Mesenchymal stem cell (in vitro differentiated cells and primary cell): ENCODE measurements around the gene HOXA13.

Source experiments
- DNase-seq: peaks from one replicate; pipeline ENCODE4 v3.0.0-alpha.2; 2013
- H2AFZ ChIP-seq: one replicate; pipeline ENCODE4 v1.6.1; 2013; ENCODE audit warnings: low read depth, mild to moderate bottlenecking, control low read depth, inconsistent platforms, low read length, moderate library complexity
- H2AK5ac ChIP-seq: 2 replicates; pipeline ENCODE4 v1.6.1; 2013; ENCODE audit warnings: low read length, moderate library complexity, mild to moderate bottlenecking, inconsistent platforms; ENCODE audit not compliant: severe bottlenecking
- H2BK120ac ChIP-seq: one replicate; pipeline ENCODE4 v1.6.1; 2013; ENCODE audit warnings: low read depth, mild to moderate bottlenecking, inconsistent platforms, low read length, moderate library complexity
- H2BK12ac ChIP-seq, 2 experiments: one replicate each; pipeline ENCODE4 v1.6.1; 2013; ENCODE audit warnings: inconsistent platforms in 2 of 2, low read length in 2 of 2, mild to moderate bottlenecking in 2 of 2, moderate library complexity in 2 of 2, control low read depth in 1 of 2
- H2BK15ac ChIP-seq: one replicate; pipeline ENCODE4 v1.6.1; 2013; ENCODE audit warnings: mild to moderate bottlenecking, low read depth, inconsistent platforms; ENCODE audit not compliant: poor library complexity, severe bottlenecking
- H2BK5ac ChIP-seq: 2 replicates; pipeline ENCODE4 v1.6.1; 2013; ENCODE audit warnings: low read depth, mild to moderate bottlenecking, low read length, control low read depth, inconsistent platforms; ENCODE audit not compliant: poor library complexity, severe bottlenecking
- H3K14ac ChIP-seq, 2 experiments: one replicate each; pipeline ENCODE4 v1.6.1; 2013; ENCODE audit warnings: inconsistent platforms in 2 of 2, low read length in 2 of 2, control low read depth in 1 of 2, mild to moderate bottlenecking in 1 of 2, moderate library complexity in 1 of 2
- H3K18ac ChIP-seq, 2 experiments: one replicate each; pipeline ENCODE4 v1.6.1; 2013; ENCODE audit warnings: inconsistent platforms in 2 of 2, low read length in 2 of 2, control low read depth in 1 of 2, low read depth in 1 of 2, mild to moderate bottlenecking in 1 of 2
- H3K23ac ChIP-seq, 2 experiments: one replicate each; pipeline ENCODE4 v1.6.1; 2013; ENCODE audit warnings: inconsistent platforms in 2 of 2, low read length in 2 of 2, mild to moderate bottlenecking in 2 of 2, moderate library complexity in 2 of 2, control low read depth in 1 of 2
- H3K27ac ChIP-seq: 2 replicates; pipeline ENCODE4 v1.5.1; 2013; ENCODE audit warnings: mild to moderate bottlenecking, moderate library complexity, low read length, control low read depth, inconsistent platforms; ENCODE audit not compliant: poor library complexity, severe bottlenecking
- H3K27me3 ChIP-seq, 2 experiments: 2 replicates each; pipeline versions ENCODE4 v1.6.1 to v1.7.0; 2013; ENCODE audit warnings: low read length in 2 of 2, mild to moderate bottlenecking in 2 of 2, moderate library complexity in 2 of 2, control low read depth in 1 of 2, inconsistent platforms in 1 of 2; ENCODE audit not compliant: control insufficient read depth in 1 of 2, insufficient read depth in 1 of 2
- H3K36me3 ChIP-seq, 2 experiments: 2 replicates each; pipeline versions ENCODE4 v1.6.1 to v1.7.0; 2013; ENCODE audit warnings: low read length in 2 of 2, control low read depth in 1 of 2, inconsistent platforms in 1 of 2, low read depth in 1 of 2, mild to moderate bottlenecking in 1 of 2; ENCODE audit not compliant: insufficient read depth in 2 of 2, control insufficient read depth in 1 of 2
- H3K4ac ChIP-seq, 2 experiments: one replicate each; pipeline ENCODE4 v1.6.1; 2013; ENCODE audit warnings: inconsistent platforms in 2 of 2, low read length in 2 of 2, mild to moderate bottlenecking in 2 of 2, moderate library complexity in 2 of 2, control low read depth in 1 of 2, low read depth in 1 of 2
- H3K4me1 ChIP-seq: 2 replicates; pipeline ENCODE4 v1.6.1; 2013; ENCODE audit warnings: low read depth, low read length, control low read depth; ENCODE audit not compliant: control insufficient read depth, insufficient read depth
- H3K4me2 ChIP-seq: 2 replicates; pipeline ENCODE4 v1.6.1; 2013; ENCODE audit warnings: low read length, mild to moderate bottlenecking, inconsistent platforms; ENCODE audit not compliant: poor library complexity, severe bottlenecking
- H3K4me3 ChIP-seq, 2 experiments: 2 replicates each; pipeline versions ENCODE4 v1.5.1 to v1.7.0; 2013; ENCODE audit warnings: low read length in 2 of 2, mild to moderate bottlenecking in 2 of 2, control low read depth in 1 of 2, low read depth in 1 of 2; ENCODE audit not compliant: insufficient read depth in 1 of 2
- H3K79me1 ChIP-seq: replicated peaks from 2 replicates; pipeline ENCODE4 v1.6.1; 2013; ENCODE audit warnings: mild to moderate bottlenecking, control low read depth, low read length, inconsistent platforms; ENCODE audit not compliant: poor library complexity, severe bottlenecking
- H3K9ac ChIP-seq: 2 replicates; pipeline ENCODE4 v1.7.0; 2013; ENCODE audit warnings: mild to moderate bottlenecking, low read length, moderate library complexity
- H3K9me3 ChIP-seq: 2 replicates; pipeline ENCODE4 v1.7.0; 2013; ENCODE audit warnings: mild to moderate bottlenecking, low read length; ENCODE audit not compliant: control insufficient read depth
- H4K8ac ChIP-seq: one replicate; pipeline ENCODE4 v1.6.1; 2013; ENCODE audit warnings: inconsistent platforms, mild to moderate bottlenecking, low read length, moderate library complexity
- H4K91ac ChIP-seq: one replicate; pipeline ENCODE4 v1.6.1; 2013; ENCODE audit warnings: mild to moderate bottlenecking, low read length, inconsistent platforms
- WGBS: methylation state at CpG from one replicate; pipeline ENCODE4 v1.1.7; 2013; ENCODE audit warnings: mixed read lengths; 5-methylcytosine and 5-hydroxymethylcytosine counted together

HOXA13 gene

DNA sequence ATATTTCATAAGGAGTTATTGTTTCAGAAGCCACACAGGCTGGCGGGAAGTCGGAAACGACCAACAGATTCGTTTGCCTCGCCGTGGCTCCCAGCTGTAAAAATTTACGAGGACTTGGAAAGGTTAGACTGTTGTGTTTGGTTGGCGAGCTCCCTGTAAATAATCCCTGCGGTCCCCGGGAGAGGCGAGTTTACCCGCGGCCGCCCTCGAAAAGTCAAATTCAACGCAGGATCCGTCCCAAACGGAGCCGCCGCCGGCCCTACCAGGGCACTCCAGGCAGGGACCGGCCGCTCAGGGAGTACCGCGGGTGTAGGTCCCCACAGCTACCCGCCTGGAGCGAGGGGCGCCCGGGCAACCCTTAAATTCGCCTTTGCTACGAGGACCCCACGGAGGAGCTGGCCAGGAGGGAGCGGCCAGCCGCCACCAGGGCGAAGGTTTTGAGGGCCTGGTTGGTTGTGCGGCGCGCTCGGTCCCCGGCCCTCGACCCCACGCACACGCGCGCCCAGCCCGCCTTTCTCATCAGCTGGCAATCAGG lies 33.8 kb downstream of the HOXA13 start:
- Histone ChIP-seq H2AK5ac (no peak overlapping the region), H3K14ac (peak overlapping the region in 1 of 2 experiments; percentile 92), H2AFZ (no peak overlapping the region), H3K36me3 (peaks cover 15 to 60% of the 10 kb centered on the region in 2 experiments), H3K27me3 (no peaks in the 10 kb centered on the region), H3K4me2 (peak overlapping the region; percentile 67), H2BK5ac (peak overlapping the region; percentile 68), H4K91ac (peak overlapping the region; percentile 91), H2BK12ac (peak overlapping the region; percentile 59 to 89), H3K4me1 (peaks cover 27% of the 10 kb centered on the region), H3K27ac (peak overlapping the region; percentile 73), H4K8ac (peak overlapping the region; percentile 95), H3K23ac (peak overlapping the region in 1 of 2 experiments; percentile 81), H3K9me3 (no peaks in the 10 kb centered on the region), H2BK120ac (peak overlapping the region; percentile 99), H3K4ac (peak overlapping the region; percentile 87 to 91), H3K4me3 (peak overlapping the region; percentile 42 to 92), H3K18ac (peak overlapping the region; percentile 86 to 90), H3K9ac (peak overlapping the region; percentile 90), H2BK15ac (peak overlapping the region; percentile 74), H3K79me1 (no peaks in the 10 kb centered on the region)
- DNase-seq = peak; percentile 52
- WGBS = 19% methylated on average over 46 of the region's 46 CpGs

GRCh38 chr7:27165089-27165995 lies 34.5 kb downstream of the HOXA13 start, which contains the start of gene HOXA9:
Gene HOXA9, minus strand, starts transcription at chr7:27165537. Its CDS starts 80 bp downstream, at chr7:27165457.
- Histone ChIP-seq H2AFZ (no peak within 1 kb of the TSS), H2BK5ac (peak within 1 kb of the TSS; percentile 68), H2BK12ac (peak within 1 kb of the TSS; percentile 59 to 89), H3K4me3 (peak within 1 kb of the TSS; percentile 42 to 92), H3K4me2 (peak within 1 kb of the TSS; percentile 67), H2BK15ac (peak within 1 kb of the TSS; percentile 74), H3K79me1 (peaks cover 3% of the 10 kb centered on the region), H3K27me3 (no peaks in the 10 kb centered on the region), H3K4me1 (peaks cover 32% of the 10 kb centered on the region), H3K18ac (peak within 1 kb of the TSS; percentile 89 to 90), H3K9ac (peak within 1 kb of the TSS; percentile 90), H3K36me3 (peaks cover 15 to 60% of the 10 kb centered on the region in 2 experiments), H3K23ac (peak within 1 kb of the TSS; percentile 67 to 81), H3K4ac (peak within 1 kb of the TSS; percentile 87 to 91), H3K9me3 (no peaks in the 10 kb centered on the region), H3K14ac (peak within 1 kb of the TSS in 1 of 2 experiments; percentile 92), H4K8ac (peak within 1 kb of the TSS; percentile 95), H4K91ac (peak within 1 kb of the TSS; percentile 91), H2AK5ac (peak within 1 kb of the TSS; percentile 27), H3K27ac (peak within 1 kb of the TSS; percentile 73), H2BK120ac (peak within 1 kb of the TSS; percentile 99)
- peak; percentile 84 for DNase-seq
- WGBS = 31% methylated on average over 80 of the region's 82 CpGs

- 12% methylated on average over 47 of the region's 47 CpGs for WGBS
- H3K23ac ChIP-seq = peak overlapping the region in 1 of 2 experiments; percentile 67
These were observed 35.4 kb downstream of the HOXA13 start for GRCh38 chr7:27164367-27165088.

More at GRCh38 chr7:27164367-27165088, 35.4 kb downstream of the HOXA13 start:
- H3K4me1 ChIP-seq = peaks cover 36% of the 10 kb centered on the region
- peak overlapping the region in 1 of 2 experiments; percentile 51 for H2BK12ac ChIP-seq
- H4K91ac ChIP-seq = peak overlapping the region; percentile 77
- H3K9ac ChIP-seq = peak overlapping the region; percentile 90
- no peak overlapping the region for H3K4me2 ChIP-seq
- H3K79me1 ChIP-seq = peaks cover 3% of the 10 kb centered on the region
- no peak overlapping the region for H3K27ac ChIP-seq
- no peaks in the 10 kb centered on the region for H3K9me3 ChIP-seq
- peak overlapping the region; percentile 87 for H2BK120ac ChIP-seq
- H2BK15ac ChIP-seq = no peak overlapping the region
- peak overlapping the region; percentile 80 to 89 for H3K18ac ChIP-seq
- peak overlapping the region; percentile 81 for H4K8ac ChIP-seq
- no peak overlapping the region for H2AFZ ChIP-seq
- peaks cover 15 to 54% of the 10 kb centered on the region in 2 experiments for H3K36me3 ChIP-seq
- H3K27me3 ChIP-seq = no peaks in the 10 kb centered on the region
- peak overlapping the region; percentile 27 for H2AK5ac ChIP-seq
- no peak overlapping the region for H2BK5ac ChIP-seq
- peak overlapping the region; percentile 14 to 92 for H3K4me3 ChIP-seq
- DNase-seq = peak; percentile 65
- H3K4ac ChIP-seq = peak overlapping the region; percentile 48 to 84
- peak overlapping the region in 1 of 2 experiments; percentile 62 for H3K14ac ChIP-seq
